NCI-H146 (cell line): ENCODE results near the gene LAT.
"Not testable (repeated sequence)": the region's sequence is repeated elsewhere in the genome, so short reads cannot be mapped to it uniquely, and the experiment has no call there.

Source experiments
- DNase-seq: peaks from one replicate; lab custom pipeline; 2025; lab: John Stamatoyannopoulos, UW

LAT gene

DNA sequence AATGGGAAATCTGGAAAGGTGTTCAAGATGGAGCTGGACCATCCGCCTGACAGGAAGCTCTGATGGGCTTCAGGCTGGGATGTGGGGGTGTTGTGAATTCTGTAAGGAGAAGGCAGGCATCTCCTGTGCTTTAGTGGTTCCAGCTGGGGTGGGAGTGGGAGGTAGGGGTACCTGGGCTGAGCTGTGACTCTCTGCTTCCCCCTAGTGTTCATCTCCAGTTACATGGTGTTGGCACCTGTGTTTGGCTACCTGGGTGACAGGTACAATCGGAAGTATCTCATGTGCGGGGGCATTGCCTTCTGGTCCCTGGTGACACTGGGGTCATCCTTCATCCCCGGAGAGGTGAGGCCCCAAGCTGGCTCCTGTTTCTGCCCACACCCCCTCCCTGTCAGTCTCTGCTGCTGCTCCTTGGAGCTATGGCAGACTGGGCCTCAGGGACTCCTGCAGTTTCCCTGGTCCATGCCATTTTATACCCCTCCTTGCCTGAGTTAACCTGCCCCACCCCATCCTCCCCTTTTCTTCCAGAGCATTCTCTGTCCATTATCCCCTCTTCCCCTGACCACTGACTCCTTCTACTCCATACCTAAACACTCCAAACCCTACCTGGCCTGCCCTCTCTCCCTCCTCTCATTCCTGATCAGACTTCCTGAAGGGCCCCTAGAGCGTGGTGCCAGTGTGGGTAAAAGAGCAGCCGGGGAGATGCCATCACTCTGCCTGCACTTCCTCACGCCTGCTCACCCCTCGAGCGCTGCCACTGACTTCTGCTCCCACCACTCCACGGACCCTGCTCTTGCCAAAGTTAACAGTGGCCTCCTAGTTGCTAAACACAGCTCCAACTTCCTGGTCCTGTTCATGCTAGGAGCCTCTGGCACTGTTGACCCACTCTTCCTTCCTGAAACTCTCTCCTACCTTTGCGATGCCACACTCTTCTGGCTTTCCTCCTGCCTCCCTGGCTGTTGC, 6.9 kb upstream of the LAT start:
- DNase-seq, result peak; percentile 18

DNA sequence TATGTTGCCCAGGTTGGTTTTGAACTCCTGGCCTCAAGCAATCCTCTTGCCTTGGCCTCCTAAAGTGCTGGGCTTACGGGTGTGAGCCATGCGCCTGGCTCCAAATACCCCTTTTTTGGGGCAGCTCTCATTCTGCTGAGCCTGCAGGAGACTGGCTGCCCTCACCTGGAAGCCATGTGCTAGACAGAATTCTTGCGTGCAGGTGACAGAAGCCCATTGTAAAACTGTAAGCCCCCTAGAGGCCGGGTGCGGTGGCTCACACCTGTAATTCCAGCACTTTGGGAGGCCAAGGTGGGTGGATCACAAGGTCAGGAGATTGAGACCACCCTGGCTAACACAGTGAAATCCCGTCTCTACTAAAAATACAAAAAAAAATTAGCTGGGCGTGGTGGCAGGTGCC, 4.5 kb upstream of the LAT start:
- not testable (repeated sequence) for DNase-seq

DNA sequence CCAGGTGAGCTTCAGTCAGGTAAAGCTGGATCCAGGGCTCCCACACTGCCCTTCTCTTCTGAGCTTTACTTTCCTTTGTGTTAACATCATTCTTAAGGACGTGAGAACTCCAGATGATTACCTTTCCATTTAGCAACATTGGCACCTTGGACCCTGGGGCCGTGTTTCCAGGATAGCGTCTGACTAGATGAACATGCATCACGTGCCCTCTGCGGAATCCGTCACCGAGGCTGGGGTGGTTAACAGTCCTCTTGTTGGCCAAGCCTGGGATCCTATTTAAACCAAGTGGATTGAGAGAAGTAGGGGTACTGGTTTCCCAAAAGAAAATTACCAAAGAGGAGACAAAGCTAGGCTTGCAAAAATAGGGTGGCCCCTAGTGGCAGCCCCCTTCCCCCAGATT, 3.9 kb upstream of the LAT start:
- no peak for DNase-seq

DNA sequence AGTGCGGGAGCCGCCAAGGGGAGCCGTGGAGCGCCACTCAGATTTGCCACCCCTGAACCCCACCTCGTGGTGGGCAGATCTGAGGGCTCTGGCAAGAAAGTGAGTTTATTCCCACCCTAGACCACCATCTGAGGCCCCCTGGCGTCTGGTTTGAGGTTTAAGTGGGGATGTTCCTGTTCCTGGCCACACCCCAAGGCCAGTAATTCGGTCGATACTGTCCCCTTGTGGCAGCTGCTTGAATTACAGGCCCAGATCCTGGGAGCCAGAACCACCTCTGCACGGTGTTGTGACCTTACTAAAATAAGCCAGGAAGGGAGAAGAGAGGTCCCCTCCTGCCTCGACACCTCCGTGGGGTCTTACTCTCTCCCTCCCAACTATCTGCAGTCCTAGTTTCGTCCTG, 3.3 kb upstream of the LAT start:
- DNase-seq, result no peak

DNA sequence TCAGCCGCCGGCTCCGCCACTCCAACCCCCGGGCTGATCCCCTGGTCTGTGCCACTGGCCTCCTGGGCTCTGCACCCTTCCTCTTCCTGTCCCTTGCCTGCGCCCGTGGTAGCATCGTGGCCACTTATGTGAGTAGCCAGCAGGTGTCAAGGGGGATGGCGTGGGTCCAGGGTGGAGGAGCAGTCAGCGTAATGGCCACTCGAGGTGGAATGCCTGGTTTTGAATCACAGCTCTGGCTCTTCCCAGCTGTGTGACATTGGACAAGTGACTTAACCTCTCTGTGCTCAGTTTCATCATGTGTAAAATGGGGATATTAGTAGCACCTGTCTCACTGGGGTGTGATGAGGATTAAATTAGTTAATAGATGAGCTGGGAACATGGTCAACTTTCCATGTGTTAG, 2.4 kb upstream of the LAT start:
- no peak for DNase-seq

DNA sequence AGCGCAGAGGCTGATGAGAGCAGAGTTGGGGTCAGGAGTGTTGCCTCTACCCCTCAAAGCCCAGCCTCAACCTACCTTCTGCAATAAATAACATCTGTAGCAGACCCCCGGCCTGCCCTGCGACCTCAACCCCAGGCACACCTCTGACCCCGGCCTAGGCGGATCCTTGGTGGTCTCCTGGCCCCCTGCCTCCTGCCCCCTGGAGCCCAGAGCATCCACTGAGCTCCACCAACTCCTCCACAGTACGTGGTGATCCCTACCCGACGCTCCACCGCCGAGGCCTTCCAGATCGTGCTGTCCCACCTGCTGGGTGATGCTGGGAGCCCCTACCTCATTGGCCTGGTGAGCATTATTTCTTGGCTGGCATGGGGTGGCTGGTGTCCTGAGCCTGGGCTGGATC, 1.9 kb upstream of the LAT start:
- no peak for DNase-seq

DNA sequence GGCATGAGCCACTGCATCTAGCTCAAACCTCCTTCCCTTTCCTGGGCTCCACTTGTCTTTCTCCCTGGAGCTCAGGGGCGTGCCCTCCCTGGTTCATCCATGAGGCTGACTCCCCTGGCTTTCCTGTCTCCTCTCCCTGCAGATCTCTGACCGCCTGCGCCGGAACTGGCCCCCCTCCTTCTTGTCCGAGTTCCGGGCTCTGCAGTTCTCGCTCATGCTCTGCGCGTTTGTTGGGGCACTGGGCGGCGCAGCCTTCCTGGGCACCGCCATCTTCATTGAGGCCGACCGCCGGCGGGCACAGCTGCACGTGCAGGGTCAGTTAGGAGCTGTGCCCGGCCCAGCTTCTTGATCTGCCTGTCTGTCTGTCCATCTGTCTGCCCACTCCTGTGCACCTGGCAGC, 1.2 kb upstream of the LAT start:
- DNase-seq, result no peak

DNA sequence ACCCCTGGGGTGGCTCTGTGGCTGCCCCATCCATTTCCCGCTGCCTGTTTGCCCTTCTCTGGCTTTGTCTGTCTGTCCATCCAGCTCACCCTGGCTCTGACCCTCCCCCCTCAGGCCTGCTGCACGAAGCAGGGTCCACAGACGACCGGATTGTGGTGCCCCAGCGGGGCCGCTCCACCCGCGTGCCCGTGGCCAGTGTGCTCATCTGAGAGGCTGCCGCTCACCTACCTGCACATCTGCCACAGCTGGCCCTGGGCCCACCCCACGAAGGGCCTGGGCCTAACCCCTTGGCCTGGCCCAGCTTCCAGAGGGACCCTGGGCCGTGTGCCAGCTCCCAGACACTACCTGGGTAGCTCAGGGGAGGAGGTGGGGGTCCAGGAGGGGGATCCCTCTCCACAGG, 761 bp upstream of the LAT start:
- no peak for DNase-seq

DNA sequence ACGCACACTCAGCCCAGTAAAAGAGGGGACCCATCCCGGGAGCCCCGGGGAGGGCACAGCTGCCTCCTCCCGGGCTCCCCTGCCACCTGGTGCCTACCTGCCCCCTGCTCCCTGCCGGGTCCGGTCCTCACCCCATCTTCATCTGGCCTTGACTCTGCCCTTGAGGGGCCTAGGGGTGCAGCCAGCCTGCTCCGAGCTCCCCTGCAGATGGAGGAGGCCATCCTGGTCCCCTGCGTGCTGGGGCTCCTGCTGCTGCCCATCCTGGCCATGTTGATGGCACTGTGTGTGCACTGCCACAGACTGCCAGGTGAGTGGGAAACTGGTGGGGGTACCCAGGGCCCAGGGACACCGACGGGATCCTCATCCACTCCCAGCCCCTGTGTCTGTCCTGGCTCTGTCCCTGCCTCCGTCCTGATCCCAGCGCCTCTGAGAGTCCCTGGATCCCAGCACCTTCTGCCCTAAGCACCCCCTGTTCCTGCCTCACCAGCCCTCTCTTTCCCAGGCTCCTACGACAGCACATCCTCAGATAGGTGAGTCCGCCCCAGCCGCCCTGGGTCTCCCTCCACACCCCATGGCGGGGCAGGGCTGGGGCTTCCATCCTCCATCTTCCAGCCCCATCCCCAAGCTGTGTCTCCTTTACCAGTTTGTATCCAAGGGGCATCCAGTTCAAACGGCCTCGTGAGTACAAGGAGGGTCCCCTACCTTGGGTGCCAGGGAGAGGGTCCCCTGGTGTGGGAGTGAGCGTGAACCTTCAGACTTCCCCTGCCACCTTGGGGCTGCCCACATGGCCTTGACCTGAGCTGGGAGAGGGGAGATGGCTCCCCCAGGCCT, 574 bp downstream of the LAT start:
- no peak for DNase-seq

DNA sequence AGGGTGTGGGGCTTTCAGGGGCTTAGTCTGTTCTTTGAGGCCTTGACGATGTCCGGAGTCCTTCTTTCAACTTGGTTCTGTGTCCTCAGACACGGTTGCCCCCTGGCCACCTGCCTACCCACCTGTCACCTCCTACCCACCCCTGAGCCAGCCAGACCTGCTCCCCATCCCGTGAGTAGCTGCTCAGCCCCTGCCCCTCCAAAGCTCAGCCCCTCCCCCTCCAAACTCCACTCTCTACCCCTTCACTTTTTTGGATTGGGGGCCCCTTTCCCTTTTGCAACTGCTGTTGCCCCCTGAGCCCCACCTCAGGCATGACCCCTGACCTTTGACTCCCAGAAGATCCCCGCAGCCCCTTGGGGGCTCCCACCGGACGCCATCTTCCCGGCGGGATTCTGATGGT, 1.2 kb downstream of the LAT start:
- DNase-seq, result no peak

DNA sequence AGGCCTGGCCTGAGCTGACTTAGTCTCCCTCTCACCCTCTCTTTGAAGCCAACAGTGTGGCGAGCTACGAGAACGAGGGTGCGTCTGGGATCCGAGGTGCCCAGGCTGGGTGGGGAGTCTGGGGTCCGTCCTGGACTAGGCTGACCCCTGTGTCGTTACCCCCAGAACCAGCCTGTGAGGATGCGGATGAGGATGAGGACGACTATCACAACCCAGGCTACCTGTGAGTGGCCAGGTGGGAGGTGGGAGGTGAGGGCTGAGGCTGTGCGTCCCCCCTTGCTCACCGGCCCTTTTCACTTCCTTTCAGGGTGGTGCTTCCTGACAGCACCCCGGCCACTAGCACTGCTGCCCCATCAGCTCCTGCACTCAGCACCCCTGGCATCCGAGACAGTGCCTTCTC, 1.6 kb downstream of the LAT start:
- DNase-seq, result no peak

DNA sequence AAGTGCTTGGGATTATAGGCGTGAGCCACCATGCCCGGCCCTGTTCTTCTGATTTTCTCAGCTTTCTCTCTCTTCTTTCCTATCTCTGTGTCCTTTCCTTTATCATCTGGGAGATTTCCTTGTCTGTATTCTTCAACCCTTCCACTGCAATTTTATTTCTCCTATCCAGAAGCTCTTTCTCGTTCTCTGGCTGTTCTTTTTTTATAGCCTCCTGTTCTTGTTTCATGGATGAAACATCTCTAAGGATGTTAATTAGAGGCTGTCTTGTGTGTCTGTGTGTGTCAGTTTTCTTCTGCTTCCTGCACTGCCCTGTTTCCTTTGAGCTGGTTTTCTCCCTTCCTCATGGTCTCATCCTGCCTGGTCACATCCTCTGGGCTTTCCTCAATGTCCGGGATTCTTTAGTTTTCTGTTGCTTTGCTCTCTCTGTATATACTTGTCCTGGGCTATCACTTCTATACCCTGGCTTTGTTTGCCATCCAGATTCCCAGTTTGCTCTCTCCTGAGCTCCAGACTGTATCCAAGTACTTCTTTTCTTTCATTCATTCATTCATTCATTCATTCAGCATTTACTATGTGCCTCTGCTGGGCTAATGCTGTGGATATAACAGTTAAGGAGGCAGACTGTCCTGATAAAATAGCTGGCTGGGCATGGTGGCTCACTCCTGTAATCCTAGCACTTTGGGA, 2.5 kb downstream of the LAT start:
- no peak for DNase-seq

DNA sequence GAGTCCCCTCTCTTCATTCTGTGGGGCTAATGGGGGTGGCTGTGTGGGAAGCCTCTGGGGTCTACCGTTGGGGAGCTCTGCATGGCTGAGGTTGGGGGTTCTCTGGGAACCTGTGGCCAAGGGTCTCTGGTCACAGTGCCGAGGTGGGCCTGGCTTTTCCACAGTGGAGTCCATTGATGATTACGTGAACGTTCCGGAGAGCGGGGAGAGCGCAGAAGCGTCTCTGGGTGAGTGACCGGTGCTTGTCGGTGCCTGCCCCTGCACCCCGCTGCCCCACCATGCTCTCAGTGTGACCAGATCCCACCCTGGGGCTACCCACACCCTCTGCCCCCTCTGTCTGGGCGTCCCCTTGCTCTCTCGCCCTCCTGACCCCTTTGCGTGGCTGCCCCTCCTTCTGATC, 4.5 kb downstream of the LAT start:
- no peak for DNase-seq

DNA sequence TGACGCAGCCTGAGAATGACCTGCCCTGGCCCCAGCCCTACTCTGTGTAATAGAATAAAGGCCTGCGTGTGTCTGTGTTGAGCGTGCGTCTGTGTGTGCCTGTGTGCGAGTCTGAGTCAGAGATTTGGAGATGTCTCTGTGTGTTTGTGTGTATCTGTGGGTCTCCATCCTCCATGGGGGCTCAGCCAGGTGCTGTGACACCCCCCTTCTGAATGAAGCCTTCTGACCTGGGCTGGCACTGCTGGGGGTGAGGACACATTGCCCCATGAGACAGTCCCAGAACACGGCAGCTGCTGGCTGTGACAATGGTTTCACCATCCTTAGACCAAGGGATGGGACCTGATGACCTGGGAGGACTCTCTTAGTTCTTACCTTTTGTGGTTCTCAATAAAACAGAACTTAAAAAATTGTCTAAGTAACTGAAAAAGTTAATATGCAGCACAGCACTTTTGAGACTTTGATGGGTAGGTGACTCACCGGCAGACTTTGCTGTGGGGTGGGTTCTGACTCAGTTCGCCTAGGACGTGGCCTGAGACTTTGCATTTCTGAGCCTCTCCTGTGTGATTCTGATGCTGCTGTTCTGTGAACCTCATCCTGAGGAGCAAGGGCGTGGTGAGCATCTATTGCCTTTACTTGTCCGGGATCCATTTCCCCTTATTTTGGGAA, 5.7 kb downstream of the LAT start:
- no peak for DNase-seq

DNA sequence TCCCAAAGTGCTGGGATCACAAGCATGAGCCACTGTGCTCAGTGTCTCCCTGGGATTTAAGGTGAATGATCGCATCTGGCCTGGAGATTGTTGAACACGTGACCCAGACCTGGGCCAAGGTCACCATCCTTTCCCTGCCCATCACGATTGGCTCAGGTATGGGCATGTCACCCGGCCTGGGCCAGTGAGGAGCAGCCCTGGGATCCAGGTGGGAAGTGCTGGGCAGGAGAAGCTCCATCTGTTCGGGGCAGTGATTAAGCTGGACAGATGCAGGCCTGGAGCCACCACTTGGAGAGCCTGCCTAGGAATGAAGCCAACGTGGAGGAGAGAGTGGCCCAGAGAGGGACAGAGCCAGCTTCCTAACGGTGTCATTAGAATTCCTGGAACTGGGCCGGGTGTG, 6.8 kb downstream of the LAT start:
- no peak for DNase-seq

DNA sequence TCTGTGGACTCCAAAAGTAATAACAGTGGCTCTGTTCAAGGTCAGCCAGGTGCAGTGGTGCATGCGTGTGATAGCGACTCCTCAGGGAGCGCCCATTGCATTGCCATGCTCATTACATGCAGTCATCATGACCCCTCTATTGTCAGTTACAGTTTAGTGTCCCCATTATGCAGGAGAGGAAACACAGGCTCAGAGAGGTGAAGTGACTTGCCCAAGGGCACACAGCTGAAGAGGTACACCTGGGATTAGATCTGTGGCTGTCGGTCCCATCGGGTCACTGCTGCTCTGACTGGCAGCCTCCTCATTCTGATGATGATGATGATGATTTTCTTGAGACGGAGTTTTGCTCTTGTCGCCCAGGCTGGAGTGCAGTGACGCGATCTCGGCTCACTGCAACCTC, 7.6 kb downstream of the LAT start:
- no peak for DNase-seq

DNA sequence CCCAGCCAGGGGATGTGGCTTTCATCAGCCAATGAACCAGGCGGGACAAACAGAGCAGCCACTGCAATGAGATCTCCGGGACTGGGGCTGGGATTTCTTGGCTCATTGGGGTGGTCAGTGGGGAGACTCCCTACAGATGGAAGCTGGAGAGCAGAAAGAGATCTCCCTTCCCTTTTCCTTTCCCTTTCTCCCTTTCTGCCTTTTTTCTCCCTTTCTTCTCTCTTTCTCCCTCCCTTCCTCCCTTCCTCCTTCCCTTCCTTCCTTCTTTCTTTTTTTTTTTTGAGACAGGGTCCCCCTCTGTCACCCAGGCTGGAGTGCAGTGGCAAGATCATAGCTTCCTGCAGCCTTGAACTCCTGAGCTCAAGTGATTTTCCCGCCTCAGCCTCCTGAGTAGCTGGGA, 14.0 kb downstream of the LAT start:
- no peak for DNase-seq

DNA sequence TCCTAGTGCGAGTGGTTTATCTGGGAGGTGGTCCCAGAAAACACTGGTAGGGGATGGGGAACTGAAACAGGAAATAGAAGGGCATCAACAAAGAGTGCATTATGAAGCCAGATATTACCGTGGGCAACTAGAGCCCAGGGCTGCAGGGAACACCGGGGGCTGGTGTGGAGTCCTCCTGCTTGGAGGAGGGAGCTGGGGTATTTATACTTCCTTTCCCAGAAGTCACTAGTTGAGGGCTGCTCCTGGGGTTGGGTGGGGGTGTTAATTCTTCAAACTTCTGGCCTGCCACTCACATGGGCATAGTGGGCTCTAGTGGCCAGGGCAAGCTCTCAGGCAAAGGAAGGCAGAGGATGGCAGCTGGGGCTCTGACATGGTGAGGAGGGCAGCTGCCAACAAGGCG, 14.7 kb downstream of the LAT start:
- DNase-seq, result no peak

DNA sequence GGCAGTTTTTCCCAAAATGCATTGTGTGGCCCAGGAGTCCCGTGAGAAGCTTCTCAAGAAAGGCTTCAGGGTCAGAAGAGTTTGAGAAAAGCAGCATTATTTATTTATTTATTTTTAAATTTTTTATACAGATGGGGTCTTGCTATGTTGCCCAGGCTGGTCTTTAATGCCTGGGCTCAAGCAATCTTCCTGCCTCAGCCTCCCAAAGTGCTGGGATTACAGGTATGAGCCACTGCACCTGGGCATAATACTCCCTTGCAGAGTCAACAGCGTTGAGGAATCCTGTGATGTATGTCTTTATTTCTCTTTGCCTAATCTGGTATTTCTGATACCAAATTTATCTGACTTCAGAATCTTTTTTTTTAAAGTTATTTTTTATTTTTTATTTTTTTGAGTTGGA, 15.2 kb downstream of the LAT start:
- no peak for DNase-seq

DNA sequence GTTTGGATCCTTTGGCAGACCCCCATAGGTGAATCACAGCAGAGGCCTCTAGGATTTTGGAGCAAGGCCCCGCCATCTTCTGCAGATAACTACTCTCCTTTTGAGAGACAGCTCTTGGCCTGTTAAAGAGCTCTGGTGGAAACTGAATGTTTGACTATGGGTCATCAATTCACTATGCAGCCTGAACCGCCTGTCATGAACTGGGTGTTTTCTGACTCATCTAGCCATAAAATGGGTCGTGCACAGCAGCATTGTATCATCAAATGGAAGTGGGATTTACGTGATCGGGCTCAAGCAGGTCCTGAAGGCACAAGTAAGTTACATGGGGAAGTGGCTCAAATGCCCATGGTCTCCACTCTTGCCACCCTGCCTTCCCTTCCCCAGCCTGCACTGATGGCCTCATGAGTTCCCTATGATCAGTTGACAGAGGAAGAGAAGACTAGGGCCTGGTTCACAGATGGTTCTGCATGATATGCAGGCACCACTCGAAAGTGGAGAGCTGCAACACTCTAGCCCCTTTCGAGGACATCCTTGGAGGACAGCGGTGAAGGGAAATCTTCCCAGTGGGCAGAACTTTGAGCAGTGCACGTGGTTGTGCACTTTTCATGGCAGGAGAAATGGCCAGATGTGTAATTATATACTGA, 19.8 kb downstream of the LAT start:
- DNase-seq, result not testable (repeated sequence)

DNA sequence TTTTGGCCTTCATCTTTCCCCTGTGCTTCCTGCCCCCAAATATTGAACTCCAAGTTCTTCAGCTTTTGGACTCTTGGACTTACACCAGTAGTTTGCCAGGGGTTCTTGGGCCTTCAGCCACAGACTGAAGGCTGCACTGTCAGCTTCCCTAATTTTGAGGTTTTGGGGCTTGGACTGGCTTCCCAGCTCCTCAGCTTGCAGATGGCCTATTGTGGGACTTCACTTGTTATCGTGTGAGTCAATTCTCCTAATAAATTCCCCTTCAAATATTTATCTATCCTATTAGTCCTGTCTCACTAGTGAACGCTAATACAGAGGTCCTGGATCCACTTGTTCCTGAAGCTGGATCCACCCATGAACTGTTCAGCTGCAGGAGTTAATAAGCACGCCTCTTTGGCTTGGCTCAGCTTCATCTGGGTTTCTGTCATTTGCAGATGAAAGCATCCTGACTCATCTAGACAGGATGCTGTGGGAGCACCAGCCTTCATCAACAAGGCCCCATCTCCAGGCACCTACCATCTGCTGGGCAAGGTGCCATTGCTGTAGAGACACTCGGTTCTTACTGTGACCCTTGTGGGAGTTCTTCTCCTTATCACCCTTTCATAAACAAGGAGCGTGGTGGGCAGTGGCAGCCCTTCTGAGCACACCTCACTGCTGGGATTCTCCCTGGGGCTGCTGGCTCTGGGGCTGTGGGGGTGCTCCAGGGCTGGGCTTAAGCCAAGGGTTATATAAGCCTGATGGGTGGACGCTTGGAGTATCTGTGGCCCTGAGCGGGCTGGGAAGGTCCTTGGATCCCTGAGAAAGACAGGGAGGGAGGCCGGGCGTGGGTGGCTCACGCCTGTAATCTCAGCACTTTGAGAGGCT, 23.1 kb downstream of the LAT start:
- no peak for DNase-seq
